HG02678 (cell line): Measurements from ENCODE around the gene TMSB4X.
A peak's percentile ranks its signal among the peaks of the same experiment; 100 is the strongest.

Experiments used
- ATAC-seq: cut with Tn5 transposase; IDR thresholded peaks from one replicate; pipeline ENCODE4 v1.9.1; 2021; ENCODE audit warnings: mild to moderate bottlenecking, moderate library complexity; ENCODE audit not compliant: unreplicated experiment

TMSB4X gene

DNA sequence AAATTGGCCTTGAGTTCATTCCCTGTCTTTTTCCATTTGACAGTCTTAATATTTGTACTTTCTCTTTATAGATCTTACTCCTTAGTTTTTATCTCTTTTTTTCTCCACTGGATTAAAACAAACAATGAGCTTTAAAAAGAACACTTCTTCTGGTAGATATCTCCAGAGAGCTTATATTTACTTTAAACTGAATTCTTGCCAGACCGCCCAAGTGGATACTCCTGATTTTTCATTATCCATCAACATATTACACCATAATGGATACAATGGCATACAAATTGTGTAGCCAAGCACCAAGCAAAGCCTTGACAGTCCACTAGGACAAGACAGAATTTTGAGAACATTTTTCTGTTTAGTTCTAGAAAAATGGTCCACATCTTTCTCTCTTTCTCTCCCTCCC, 18.9 kb downstream of the TMSB4X start:
- no peak for ATAC-seq

DNA sequence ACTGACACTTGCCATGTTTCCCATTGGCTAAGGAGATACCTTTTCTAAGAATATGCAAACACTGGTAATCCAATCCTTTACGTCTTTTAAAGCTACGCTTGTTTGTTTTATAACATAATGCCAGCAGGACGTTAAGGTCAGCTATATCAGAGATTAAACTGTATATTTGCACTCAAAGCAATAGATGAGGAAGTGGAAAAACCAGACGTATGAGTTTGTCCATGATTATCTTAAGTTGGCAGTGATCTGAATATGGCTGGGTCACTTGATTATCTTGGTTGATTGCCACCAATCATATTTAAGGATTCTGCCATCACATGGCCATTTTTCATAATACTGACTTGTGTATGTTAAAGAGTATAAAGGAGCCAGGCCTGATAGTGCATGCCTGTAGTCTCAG, 19.4 kb downstream of the TMSB4X start:
- ATAC-seq = no peak

DNA sequence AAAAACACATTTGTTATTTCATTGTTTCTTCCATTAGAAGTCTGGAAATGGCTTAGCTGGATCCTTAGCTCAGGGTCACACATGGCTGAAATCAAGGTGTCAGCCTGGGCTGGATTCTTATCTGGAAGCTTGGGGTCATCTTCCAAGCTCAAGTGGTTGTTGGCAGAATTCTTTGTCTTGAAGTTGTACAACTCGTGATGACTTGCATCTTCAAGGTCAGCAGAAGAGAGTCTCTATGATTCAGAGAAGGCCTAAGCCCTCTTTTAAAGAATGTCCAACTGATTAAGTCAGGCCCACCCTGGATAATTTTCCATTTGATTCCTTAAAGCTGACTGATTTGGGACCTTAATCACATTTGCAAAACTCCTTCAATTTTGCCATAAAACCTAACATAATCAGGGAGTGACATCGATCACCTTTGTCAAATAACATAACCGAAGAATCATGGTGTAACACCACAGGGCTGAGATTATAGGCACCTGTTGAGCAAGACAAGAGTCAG, 22.1 kb downstream of the TMSB4X start:
- ATAC-seq = no peak

DNA sequence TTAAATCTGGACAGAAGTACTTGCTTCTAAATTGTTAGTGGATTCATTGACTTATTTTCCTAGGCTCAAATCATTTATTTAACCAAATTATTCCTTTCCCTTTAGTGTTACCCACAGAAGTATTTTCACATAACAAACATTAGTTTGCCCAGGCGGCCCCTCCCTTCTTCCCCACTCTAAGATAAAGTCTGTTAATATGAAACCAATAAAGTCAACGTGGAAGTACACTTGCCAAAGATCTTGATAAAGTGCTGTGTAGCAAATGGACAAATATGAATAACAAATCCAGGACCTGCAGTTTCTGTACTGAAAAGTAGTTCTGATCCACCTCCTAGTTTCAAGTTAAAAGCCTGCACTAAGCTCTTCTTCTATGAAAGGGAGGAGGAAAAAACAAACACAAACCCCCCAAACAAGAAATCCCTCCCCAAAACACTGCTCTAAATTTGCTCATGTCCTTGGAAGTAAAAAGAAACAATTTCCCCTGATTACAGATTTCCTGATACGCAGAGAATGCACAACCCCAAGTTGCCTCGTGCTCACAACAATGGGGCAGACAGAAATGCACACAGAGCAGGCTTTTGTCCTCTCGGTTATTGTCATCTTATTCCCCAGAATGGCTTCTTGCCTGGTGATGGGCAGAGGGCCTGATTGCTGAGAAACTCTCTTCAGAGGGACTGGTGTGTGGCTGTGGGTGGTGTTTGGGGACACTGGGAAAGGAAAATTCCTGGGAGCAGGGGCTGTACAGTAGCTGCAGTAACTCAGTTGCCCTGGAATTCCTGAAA, 23.2 kb downstream of the TMSB4X start:
- no peak for ATAC-seq

DNA sequence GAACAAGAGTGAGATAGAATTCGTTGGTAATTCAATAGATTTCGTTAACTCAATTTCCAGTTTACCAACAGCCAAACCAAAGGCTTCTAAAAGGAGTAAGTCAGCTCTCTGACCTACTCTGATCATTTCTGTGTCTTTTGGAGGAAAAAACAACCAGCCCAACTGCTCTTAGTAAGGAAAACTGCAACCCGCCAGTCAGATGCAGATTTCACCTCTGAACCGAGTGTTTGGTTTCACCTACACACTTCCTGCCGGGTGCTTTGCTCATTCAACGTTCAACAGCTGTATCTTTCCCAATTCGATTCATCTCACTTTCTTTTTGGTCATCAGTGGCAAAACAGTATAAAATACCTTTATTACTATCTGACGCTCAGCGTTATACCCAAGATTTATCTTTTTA, 24.5 kb downstream of the TMSB4X start:
- ATAC-seq = peak; percentile 53

DNA sequence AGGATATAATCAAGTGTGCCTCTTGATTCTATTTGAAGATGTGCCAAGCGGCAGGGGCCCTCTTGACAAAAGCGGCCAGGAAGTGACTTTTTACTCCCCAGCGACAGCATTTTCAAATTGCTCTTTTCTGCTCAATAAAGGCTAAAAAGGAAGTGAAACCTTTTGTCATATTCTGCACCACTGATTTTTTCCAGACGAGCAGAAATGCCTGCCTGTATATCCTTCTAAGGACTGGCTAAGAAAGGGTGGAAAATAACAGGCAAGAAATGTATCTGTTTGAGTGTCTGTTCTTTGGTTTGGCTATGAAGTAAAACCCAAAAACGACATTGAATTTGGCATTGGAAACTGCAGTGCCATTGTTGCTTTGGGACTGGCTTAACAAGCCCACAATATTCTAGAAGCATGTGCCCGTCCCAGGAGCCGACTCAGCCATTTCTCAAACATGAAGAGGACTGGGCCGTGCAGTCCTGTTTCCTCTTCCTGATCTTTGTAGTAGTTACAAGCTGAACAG, 25.4 kb downstream of the TMSB4X start:
- ATAC-seq = no peak

DNA sequence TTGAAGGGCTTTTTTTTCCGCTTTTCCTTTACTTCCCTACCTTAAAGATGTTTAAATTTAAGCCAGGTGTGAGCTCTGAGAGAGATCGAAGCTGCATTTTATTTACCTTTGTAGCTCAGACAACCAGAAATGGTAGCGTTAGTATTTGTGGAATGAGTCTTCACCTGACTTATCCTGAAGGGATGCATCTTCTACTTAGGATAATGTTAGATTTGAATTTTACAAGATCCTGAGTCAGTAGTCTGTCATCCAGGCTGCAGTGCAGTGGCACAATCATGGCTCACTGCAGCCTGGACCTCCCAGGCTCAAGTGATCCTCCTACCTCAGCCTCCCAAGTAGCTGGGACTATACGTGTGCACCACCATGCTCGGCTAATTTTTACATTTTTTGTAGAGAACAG, 26.2 kb downstream of the TMSB4X start:
- no peak for ATAC-seq

DNA sequence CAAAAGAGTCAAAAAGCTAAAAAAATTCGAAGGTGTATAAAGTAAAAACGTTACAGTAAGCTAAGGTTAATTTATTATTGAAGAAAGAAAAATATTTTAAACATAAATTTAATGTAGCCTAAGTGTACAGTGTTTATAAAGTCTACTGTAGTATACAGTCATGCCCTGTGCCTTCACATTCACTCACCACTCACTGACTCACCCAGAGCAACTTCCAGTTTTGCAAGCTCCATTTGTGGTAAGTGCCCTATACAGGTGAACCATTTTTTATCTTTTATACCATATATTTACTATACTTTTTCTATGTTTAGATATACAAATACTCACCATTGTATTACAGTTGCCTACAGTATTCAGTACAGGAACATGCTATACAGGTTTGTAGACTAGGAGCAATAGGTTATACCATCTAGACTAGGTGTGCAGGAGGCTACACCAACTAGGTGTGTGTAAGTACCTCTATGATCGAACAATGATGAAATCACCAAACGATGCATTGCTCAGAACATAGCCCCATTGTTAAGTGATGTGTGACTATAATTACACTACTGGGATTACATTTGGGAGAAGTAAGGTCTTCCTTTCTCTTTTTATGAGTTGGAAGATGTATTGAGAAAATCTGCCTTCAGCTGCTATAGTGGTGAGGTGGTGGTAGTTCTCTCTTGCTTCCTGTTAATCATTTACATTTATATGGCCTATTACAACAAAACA, 27.2 kb downstream of the TMSB4X start:
- no peak for ATAC-seq

DNA sequence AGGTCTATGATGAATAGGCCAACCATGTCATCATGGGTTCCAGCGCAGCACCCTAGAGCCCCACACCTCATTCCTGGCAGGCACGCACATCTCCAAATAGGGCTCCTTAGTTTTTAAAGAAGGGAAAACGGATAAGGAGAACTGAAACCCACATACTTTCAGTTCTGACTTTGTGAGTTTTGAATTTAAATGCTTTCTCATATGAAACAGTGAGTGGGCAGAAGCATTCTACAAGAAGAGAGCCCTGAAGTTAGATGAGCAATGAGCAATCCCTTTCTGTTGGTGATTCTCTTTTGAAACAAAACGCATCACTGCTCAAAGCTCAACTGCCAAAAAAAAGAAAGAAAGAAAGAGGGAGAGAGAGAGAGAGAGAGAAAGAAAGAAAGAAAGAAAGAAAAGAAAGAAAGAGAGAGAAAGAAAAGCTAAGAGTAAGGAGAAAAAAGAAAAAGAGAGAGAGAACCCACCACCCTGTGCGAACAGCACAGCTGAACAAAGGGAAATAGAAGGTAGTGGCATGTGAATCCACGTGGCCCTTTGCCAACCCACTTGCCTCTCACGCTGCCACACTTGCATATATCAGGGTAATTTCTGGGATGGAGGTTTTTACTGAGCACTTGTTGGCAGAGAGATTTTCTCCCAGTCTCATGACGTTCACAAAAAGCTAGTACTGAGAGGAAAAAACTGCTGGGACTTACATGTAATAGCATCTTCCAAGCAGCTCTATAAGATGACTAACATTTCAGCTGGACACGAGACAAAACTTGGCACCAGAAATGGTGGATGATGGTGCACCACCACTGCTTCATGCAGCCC, 31.0 kb downstream of the TMSB4X start:
- ATAC-seq = peak; percentile 44

DNA sequence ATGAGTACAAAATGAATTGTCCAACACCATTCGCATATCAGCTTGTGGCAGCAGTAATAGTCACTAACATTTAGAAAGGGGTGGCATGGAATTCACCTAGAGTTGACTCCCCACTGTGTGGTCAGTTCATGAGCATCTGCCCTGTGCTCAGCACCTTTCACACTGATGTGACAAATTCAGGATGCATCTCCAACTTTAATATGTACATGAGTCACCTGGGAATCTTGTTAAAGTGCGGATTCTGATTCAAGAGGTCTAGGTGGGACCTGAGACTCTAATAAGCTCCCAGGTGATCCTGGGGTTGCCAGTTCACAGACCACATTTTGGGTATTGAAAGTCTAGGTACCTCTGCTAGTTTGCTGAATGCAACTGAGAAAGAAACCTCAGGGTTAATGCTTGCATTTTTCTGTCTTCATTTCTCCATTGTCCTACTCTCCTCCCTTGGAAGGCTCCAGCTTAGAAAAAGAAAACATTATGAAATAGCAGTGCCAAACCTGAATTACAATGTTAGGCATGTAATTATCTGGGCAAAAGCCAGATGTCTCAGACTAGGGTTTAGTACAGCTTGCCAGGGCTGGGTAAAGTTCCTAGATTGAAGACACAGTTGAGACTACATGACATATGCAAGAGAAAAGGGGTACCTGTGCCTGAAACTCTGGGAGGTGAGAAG, 32.7 kb downstream of the TMSB4X start:
- ATAC-seq = peak; percentile 12

DNA sequence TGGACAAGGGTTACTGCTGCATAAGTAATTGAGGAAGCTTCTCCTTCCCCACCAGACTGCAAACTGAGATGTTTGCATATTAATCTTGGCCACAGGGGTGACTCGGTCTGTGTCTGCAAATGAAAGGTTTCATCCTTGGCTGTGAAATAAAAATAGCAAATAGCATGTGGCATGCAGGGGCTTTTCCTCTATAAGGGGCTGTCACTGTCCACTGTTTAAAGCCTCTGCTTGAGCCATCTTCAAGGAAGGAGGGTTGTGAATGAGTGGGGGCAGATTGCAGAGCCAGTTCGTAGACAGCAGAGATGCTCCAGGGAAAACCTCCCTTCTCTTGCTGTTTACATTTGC, 33.3 kb downstream of the TMSB4X start:
- ATAC-seq = peak; percentile 47

DNA sequence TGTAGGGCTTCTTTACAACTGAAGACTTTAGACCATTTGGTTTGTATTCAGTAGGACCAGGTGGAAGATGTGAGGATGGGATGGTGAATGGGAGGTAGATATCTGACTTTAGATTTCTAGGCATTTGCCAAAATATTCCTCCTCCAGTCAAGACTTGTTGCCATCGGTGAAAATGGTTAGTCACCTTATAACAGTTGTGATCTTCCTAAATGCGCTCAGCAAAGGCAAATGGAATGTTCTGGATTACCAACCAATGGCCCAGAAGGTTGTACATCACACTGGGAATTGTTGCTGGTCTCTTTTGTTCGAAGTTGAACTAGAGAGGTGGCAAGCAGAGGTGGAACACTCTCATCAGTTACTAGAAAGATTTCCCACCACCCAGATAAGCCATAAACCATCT, 33.9 kb downstream of the TMSB4X start:
- no peak for ATAC-seq

DNA sequence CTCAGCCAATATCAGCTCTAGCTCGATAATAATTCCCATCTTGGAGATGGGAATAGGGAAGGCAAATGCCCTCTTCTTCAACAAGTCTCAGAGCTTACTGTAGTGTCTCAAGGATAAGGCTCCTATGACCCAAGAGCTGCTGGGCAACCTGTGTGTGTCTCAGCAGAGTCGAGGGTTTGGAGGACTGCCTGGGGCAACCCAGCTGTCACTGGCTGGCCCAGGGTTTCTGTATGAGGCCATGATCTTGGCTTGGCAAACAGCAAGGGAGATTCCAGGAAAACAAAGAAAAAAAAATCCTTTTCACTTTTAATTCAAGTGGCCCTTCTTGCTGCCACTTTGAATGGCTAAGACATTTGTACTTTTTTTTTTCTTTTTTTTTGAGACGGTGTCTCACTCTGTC, 34.4 kb downstream of the TMSB4X start:
- ATAC-seq = no peak

DNA sequence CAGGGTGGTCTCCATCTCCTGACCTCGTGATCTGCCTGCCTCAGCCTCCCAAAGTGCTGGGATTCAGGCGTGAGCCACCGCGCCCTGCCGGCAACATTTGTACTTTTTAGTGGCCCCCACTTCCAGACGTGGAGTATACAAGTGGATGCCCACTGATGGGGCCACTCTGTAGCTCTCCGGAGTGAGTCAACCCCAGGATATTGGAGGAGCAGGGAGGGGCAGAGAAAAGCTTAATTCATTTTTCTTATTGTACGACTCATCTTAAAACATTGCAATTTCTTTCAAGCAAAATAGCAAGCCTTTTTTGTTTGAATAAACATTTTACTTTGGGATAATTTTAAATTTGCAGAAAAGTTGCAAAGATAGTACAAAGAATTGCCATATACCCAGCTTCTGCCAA, 34.9 kb downstream of the TMSB4X start:
- ATAC-seq = no peak

DNA sequence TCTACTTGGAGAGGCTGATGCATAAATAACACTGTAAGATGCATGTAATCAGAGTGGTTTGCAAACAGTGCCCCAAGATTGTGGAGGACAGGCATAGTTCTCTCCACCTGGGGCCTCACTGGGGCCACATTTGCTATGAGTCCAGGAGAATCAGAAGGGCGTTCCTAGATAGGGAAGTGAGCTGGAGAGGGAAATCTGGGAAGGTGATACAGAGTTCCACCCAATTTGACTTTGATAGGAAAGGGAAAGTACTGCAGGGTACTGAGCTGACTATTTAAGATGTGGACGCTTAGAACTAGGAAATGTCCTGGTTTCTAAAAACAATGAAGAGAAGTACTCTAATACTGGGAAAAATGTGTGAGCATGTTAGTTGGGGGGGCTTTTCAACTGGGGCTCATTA, 35.6 kb downstream of the TMSB4X start:
- no peak for ATAC-seq

DNA sequence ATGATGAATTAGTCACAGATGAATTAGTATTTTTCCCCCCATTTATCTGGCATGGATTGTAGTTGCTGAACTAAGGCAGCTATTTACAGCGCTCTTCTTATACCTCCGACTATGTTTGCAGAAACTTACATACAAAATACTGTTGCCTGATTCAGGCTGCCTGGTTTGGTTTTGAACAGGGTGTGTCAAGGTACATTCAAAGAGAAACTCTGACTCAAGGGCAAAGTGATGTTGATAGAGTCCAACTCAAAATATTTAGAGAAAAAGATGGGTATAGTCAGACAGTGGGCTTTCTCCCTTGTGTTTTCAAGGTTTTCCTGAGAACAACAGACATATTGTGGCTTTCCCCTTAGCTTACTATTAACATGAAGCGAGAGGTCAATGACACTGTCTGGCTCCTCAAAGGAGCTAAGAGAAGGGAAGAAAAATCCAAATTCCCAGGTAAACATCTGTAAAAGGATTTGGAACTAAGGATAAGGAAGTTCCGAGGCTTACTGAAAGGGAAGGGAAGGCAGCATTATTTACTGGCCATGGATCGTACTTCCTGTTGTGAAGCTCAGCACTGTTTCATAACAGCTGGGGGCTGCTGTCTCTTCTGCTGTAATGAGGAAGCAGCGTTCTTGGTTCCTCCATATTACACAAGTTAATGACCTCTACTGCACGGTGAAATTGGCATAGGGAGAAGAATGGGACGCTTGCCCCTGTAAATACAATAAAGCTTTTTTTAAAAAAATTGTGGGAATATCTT, 38.6 kb downstream of the TMSB4X start:
- peak; percentile 87 for ATAC-seq

DNA sequence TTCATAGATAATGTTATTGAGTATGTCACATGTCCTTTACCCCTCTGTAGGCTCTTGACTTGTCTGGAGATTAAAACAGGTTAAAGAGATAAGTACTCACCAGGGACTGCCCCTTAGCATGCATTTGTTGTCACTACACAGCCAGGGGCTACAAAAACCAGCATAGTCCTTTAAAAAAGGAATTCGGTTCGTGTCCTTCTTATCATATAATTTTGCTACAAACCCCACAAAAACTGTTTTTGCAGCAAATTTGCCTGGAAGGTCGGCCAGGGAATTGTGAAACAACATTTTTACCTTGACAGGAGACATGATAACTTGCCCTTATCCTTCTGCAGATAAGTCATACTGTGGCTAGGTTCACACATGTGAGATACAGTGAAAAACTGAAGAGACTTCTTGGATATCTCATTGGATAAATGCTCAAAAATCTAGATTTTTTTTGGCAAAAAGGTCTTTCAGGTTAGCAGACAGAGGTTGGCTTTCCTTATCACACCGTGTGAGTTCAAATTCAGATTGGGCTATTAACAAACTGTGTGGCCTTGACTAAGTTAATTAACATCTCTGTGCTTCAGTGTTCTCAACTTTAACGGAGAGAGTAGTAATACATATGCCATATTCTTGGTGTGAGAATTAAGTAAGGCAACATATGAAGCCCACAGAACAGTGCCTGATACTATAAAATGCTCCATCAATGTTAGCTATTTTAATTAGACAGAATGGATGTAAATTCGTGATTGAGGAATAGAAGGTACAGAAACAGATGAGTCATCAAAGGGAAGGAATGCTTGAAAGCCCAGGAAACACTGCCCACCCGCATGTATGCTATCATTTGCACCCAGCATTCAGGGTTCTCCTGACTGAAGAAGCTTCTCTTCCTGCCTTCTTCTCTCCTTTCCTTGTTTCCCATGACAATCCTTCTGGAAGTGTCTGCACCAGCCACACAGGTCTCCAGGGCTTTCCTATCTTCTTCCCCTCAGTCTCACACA, 39.5 kb downstream of the TMSB4X start:
- ATAC-seq = peak; percentile 25

DNA sequence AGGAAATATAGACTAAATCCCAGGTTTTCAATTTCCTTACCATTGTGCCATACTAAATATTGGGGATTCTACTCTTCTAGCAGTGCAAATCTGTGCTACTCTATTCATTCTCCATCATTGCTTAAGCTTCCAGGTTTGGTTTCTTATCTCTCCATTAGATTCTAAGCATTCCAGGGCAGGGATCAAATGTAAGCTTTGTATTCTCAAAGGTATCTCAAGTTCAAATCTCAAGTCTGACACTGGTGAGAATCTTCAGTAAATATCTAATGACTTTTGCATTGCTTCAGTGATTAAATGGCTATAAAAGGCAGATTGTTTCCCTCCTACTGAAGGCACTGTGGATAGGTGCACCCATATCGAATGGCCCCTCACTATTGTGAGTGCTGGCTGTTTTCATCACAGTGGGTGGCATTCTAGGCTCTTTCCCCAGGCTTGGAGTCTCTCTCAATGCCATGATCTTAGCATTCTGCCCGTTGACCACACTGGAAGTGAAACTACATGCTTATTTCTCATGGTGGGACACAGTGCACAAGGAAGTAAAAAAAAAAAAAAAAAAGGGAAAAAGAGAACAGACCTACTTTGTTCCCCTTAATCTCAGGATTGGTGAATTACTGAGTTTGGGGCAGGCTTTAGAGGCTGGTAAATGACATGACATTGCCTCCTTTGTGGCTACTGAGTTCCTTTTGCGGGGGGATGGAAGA, 40.8 kb downstream of the TMSB4X start:
- no peak for ATAC-seq
